Activated T-helper 1 cell treated with anti-CD3 and anti-CD28 coated beads, Interleukin-2, amount 50 U/mL, for 16 hours (primary cell): ENCODE data around the gene CACUL1.
"Not testable (repeated sequence)": the region's sequence is repeated elsewhere in the genome, so short reads cannot be mapped to it uniquely, and the experiment has no call there.

Experiments used
- DNase-seq, 2 donors: peaks; one replicate each; pipeline ENCODE4 v3.0.0-alpha.2; 2020; ENCODE audit warnings: low read depth in 1 of 2, low spot score in 1 of 2

CACUL1 gene

DNA sequence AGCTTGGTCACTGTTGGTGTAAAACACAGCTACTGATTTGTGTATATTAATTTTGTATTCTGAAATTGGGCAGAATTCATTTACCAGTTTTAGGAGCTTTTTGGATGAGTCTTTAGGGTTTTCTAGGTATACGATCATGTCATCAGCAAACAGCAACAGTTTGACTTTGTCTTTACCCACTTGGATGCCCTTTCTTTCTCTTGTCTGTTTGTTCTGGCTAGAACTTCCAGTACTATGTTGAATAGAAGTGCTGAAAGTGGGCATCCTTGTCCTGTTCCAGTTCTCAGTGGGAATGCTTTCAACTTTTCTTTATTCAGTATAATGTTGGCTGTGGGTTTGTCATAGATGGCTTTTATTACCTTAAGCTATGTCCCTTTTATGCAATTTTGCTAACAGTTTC is 109.5 kb downstream of the CACUL1 start:
- not testable (repeated sequence) for DNase-seq

DNA sequence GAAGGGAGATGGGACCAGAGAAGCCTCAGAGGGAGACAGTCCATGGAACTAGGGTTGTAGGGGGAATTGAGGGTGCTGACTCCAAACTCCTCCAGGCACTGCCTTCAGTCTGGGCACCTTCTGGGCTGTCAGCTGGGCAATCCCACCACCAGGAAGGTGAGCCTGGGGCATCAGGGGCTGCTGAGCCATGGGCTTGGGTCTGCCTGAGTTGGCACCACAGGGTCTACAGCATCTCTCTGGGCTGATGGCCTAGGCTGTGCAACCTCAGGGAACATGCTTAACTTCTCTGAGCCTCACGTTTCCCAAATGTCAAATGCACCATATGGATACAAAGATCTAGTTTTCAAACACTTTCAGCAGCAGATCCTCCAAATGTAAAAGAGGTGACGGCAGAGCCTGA is 112.5 kb downstream of the CACUL1 start:
- DNase-seq: no peak

DNA sequence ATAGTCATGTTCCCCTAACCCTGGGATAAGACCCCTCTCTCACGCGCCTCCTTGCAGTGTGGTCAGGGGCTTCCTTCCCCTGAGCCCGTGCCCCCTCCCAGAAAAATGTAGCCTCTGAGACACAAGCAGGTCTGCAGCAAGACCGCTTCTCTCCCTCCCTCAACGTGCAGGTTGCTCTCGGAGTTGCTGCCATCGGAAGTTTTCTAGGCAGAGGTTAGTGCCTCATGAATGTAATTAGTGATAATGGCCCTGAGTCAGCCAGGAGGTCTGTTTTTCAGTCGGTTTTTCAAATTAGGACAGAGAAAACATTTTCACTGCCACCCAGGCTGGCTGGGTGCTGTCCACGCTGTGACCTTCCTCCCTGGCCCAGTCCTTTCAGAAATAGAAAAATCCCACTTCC is 116.1 kb downstream of the CACUL1 start:
- no peak for DNase-seq

DNA sequence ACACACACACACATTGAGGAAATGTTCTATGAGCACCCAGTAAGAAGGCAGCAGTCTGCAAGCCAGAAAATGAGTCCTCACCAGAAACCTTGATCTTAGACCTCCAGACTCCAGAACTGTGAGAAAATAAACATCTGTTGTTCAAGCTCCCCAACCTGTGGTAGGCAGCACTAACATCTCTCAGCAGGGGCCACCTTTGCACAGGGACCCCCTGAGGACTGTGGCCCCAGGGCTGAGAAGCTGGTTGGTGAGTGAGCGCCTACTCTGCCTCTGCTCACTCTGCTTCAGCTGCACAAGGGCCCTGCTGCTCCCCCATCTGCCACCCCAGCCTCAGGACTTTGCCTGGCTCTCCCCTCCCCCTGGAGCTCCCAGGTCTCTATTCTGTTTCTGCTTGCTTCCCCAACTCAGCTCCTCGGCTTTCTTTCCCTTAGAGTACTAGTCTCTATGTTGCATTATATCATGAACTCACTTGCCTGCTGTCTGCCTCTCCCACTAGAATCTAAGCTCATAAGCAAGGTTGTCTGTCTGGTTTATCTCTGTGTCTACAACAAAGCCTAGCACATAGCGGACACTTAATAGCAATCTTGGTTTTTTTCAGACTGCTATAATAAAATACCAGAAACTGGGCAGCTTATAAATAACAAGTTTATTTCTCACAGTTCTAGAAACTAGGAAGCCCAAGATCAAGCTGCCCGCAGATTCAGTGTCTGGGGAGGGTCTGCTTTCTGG is 118.9 kb downstream of the CACUL1 start:
- DNase-seq: no peak

DNA sequence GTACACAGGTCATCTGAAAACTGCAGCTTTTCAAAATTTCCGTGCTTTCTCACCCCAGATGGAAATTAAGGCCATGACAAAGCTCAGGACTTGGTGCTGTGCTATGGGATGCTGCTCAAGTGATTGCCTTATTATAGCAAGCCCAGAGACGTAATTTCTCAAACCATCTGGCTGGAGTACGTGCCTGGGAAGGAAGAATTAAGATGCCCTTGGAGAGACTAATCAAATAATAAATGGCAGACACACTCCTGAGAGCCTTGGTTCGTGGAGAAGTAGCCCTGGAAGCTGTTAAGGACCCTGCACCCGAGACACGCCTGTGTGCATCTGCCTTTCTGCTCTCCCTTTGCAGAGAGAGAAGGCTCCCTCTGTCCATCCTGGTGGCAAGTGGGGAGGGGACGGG is 121.0 kb downstream of the CACUL1 start:
- DNase-seq: no peak

DNA sequence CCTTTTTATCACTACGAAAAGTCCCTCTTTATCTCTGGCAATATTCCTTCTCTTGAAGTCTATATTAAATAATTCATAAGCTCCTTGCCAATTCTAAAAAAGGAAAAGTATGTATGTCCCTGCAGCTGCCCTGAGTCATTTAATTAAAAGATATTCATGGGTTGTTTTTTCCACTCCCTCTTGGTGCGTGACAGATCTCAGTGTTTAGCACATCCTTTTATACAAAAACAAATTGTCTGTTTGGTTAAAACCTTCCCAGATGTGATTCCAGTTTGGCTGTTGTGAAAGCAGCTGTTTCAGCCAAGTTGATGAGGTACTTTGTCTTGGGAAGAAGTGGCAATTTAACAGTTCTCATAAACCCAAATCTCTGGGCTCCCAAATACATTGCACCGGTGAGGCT is 125.6 kb downstream of the CACUL1 start:
- DNase-seq: no peak

DNA sequence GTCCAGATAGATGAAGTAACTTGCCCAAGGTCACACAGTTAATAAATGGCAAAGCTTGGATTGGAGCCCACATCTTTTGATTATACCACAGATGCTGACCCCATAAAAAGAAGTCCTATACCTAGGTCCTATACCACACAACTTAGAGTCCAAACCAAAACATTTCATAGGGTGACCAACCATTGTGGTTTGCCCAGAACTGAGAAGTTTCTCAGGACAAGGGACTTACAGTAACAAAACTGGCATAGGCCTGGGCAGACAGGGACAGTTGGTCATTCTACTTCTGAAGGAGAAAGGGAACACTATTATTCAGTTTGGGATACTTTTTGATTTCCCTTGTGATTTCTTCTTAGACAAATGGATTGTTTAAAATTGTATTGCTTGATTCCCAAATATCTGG is 126.4 kb downstream of the CACUL1 start:
- no peak for DNase-seq

DNA sequence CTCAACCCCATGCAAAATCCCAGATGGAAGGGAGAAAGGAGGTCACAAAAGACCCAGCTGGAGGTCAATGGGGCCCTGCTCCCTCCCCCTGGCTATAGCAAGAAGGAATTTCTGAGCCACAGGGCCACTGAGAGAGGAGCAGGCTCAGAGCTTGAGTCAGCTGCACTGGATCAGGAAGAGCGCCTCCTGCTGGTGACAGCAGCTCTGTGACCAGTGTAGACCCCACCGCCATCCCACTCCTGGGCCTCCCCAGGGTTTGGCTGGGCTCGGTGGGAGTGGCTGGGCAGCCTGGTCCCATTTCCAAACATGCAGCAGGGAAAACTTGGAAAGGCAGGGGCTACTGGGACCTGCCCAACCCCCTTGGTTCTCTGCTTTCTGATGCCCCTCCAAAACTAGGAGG is 127.8 kb downstream of the CACUL1 start:
- no peak for DNase-seq
